Kidney tubule cell (primary cell): ENCODE results near the gene IFNL1.
"Not testable (repeated sequence)": the region's sequence is repeated elsewhere in the genome, so short reads cannot be mapped to it uniquely, and the experiment has no call there.

ENCODE experiments used
- DNase-seq: peaks from one replicate; pipeline ENCODE4 v3.0.0-alpha.2; 2018; ENCODE audit warnings: low spot score

Gene IFNL1

DNA sequence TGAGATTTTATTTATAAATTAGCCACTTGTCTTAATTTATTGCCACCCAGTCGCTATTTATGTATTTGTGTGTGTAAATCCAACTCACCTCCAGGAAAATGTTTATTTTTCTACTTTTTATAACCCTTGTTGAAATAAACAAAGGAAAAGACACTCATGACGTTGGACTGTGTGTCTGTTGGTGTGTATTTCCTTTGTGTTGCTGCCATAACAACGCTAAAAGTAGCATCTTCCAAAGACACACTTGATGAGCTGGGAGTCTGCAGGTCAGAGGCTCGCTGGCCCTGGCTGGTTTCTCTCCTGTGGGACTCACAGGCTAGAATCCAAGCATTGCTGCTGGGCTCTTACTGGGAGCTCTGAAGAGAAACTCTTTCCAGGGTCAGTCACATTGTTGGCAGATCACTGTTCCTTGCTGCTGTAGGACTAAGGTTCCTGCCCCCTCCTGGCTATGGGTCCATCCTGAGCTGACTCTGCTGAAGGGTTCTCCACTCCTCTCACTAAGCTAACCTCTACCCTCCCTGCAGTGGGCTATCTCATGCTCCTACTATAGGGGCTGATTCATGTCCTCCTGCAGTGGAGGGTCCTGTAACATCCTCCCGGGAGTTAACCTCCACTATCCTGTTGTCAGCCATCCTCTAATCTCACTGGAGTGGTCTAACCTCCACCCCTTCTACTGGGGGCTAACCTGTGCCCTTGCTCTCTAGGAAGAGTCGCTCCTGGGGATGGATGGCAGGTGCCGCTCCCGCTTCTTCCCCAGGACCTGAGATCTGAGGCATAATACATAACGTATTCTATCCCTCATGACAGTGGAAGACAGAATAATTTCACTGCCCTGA lies 26.0 kb upstream of the IFNL1 start:
- no peak for DNase-seq

GRCh38 chr19:39273859-39274258 lies 22.3 kb upstream of the IFNL1 start:
- DNase-seq, result not testable (repeated sequence)

GRCh38 chr19:39275578-39275977 lies 20.6 kb upstream of the IFNL1 start:
- DNase-seq, result no peak

- DNase-seq, result no peak
These were observed 19.5 kb upstream of the IFNL1 start for GRCh38 chr19:39276740-39277139.

DNA sequence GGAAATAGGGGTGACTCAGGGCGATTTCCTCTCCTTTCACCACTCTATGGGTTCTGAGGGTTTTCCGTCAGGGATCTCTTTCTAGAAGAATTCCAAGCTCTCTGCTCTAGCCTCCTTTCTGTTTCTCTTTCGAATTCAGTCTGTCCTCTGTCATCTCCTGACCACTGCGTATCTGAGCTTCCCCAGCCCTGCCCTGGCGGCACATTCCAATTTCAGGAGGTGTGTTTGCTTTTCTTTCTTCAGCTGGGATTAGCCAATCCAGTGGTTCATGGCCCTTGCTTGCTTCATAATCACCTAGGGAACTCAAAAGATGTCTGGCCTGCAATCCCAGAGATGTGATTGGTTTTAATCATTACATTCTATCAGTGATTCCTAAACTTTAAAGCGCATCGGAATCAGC lies 18.6 kb upstream of the IFNL1 start:
- DNase-seq, result no peak

DNA sequence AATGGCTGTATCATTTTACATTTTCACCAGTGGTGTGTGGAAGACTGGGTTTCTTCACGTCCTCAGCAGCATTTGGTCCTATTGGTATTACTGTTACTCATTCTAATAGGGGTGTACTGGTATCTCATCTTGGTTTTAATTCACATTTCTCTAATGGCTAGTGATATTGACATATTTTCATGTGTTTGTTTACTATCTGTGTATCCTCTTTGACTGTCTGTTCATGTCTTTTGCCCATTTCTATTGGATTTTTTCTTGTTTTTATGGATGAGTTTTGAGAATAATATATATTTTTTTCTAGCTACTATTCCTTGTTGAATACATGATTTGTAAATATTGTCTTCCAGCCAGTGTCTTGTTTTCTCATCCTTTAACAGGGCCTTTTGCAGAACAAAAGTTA lies 14.2 kb upstream of the IFNL1 start:
- no peak for DNase-seq

GRCh38 chr19:39284032-39284431 lies 12.2 kb upstream of the IFNL1 start:
- DNase-seq, result no peak

DNA sequence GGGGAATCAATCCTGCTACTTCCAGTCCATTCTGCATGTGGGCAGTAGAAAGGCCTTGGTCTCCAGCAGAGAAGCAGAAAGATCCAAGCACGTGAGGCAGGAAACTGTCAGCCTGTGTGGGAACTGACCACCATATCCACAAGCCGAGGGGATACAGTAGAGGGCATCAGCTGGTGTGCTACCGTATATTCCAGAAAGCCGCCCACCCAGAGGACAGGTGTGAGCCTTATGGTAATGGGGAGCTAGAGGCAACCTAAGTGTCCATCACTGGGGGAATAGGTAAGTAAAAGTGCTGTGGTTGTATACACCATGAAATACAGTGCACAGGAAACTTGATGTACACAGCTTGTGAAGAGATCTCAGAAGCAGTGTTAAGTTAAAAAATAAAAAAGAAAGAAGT lies 2.8 kb upstream of the IFNL1 start:
- no peak for DNase-seq

DNA sequence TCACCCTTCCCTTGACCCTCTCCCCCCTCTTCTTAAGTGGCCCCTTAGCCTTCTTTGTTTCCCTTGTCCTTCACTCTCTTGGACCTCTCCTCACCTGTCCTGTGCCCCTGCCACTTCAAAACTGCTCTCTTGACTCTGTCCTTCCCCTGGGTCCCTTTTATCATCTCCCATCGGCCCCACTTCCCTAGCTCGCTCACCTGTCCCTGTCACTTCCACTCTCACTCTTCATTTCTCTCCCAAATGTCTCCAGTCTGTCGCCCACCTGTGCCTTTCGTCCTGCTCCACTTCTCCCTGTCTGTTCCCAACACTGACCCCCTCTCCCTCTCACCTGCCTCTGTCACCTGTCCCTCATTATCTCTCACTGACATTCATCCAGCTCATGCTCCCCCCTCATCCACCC lies 699 bp downstream of the IFNL1 start:
- DNase-seq, result no peak

GRCh38 chr19:39297931-39298634 lies 1.9 kb downstream of the IFNL1 start:
- DNase-seq, result no peak

DNA sequence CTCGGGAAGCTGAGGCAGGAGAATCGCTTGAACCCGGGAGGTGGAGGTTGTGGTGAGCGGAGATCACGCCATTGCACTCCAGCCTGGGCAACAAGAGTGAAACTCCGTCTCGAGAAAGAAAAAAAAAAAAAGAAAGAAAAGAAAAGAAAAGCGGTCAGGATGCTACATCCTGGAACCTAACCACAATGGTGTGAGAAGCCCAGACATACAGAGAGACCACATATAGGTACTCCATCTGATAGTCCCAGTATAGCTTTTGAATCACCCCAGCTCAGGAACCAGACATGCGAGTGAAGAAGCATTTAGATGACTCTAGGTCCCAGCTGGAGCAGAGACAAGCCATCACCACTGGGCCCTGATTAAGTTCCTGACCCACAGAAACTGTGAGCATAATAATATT lies 3.2 kb downstream of the IFNL1 start:
- DNase-seq, result no peak

DNA sequence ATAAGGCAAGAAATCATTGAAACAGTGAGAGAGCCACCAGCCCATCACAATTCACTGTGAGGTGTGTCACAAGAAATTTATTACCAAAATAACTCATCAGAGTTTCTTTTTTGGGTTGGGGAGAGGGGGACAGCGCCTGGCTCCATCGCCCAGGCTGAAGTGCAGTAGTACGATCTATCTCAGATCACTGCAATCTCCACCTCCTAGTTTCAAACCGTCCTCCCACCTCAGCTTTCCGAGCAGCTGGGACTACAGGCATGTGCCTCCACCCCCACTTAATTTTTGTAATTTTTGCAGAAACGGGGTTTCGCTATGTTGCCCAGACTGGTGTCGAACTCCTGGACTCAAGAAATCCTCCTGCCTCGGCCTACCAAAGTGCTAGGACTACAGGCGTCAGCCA lies 3.6 kb downstream of the IFNL1 start:
- DNase-seq, result no peak

- no peak for DNase-seq
These were observed 4.8 kb downstream of the IFNL1 start for GRCh38 chr19:39301021-39301420.

DNA sequence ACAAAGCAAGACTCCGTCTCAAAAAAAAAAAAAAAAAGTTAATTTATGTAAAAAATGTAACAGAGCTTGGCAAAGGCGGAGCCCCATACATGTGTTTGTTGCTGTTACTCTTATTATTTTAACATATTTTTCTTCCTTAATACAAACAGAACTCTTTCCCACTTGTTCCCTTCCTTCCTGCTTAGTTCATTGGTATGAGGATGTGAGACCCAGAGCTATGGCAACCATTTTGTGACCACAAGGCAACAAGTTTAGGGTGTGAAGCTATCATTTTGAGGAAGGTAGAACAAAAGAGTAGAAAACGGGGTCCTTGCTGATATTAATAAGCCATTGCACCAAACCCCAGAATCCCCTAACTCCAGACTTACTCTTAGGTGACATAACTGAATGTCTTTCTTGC lies 5.4 kb downstream of the IFNL1 start:
- no peak for DNase-seq

DNA sequence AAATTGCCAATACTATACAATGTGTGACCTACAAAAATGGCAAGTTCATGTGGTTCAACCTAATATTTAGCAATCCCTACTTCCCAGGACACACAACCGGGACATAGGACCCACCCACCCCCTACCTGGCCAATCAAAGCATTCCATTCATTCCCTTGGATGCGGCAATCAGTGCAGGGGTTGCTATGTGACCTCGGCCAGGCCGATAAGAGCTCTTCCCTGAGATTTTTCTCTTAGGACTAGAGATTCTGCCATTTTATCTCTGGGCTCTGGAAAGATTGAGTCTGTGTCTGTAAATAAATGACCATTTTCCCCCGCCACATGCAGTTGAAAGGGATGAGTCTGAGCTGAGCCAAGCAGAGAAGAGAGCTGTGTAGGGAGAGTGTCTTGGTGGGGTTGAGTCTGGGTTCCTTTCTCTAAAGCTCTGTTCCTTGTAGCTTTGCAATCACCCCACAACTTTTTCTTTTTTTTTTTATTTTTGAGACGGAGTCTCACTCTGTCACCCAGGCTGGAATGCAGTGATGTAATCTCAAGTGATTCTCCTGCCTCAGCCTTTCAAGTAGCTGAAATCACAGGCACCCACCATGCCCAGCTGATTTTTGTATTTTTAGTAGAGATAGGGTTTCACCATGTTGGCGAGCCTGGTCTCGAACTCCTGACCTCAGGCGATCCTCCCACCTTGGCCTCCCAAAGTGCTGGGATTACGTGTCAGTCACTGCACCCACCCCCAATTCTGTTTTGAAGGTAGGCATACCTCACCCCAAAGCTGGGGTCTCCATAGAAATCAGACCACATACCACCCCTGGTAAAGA lies 7.4 kb downstream of the IFNL1 start:
- DNase-seq, result no peak

GRCh38 chr19:39304185-39304513 lies 7.9 kb downstream of the IFNL1 start:
- DNase-seq, result no peak

DNA sequence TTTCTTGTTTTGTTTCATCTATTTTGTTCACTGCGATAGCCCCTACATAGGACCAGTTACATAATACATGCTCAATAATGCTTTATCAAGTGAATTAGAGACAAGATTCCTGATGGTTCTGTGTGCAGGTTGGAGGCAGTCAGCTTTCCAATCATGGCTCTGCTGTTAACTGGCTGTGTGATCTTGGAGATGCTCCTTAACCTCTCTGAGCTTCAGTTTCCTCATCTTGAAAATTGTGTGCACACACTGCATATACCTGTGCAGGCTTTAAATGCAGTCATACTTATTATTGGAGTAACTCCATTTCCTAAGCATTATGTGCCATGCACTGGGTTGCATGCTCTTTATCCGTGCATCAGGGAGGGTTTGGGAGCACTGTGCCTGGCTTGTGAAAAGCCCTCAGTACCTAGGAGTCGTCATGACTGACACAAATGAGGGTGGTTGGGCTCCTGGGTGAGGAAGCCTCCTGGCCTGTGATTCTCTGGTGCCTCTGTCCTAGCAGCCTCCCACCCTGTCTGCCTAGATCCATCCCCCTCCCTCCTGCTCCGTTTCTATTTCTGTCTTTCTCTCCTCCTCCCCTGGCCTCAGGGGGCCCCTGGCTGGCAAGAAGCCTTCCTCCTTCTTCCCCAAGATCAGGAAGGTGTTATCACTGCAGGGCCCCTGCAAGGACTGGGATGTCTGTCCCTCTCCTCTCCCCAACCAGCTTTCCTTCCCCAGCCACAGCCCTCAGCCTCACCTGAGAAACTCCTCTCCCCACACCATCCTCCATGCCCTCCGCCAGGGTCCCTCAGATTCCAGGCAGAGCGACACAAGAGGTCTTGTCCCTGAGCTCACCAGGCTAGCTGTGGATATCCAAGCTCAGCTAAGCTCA lies 8.7 kb downstream of the IFNL1 start:
- no peak for DNase-seq

DNA sequence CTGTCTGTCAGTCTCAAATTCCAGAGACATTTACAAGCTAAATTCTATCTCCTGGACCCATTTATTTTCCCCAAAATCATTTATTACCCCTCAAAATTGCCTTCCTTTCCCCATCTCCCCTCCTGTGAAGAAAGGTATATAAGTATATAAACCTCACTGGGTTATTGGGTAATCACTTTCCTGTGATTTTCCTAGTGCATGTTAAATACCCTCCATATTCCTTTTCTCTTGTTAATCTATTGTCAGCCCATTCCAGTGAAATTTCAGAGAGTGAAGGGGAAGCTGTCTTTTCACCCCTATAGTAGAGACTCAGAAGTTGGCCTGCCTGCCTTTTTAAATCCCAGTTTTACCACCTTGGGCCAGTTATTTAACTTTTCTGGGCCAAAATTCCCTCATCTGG lies 9.9 kb downstream of the IFNL1 start:
- no peak for DNase-seq

DNA sequence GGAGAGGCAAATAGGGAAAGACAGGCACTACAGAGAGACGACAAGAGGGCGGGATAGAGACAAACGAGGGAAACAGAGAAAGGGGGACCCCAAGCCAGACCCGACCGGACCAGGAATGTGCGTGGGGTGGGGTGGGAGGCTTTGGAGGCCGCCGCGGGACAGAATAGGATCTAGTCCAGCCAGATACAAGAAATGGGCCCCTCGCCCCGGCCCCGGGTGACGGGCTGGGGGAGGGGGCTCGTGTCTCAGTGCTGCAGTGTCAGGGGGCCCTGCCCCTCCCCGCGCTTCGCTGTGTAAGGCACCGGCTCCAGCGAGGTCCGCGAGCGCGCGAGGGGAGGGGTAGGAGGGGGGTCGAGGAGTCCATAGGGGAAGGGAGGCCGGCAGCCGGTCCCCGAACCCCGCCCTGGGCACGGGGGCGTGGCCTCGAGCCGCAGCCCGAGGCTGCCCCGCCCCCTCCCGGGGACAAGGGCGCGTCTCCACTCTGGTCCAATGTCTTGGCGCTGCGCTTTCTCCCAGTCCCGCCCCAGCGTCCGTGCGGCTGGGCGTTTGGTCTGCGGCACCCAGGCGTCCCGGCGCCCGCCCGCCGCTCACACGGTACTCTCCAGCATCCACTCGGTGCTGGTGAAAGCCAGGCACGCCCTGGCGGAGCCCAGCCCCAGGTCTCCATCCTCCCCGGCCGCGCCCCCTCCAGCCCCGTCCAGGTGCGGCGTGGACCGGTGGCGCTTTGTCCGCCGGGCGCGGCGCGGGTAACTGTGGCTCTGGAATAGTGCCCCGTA lies 11.0 kb downstream of the IFNL1 start:
- no peak for DNase-seq

DNA sequence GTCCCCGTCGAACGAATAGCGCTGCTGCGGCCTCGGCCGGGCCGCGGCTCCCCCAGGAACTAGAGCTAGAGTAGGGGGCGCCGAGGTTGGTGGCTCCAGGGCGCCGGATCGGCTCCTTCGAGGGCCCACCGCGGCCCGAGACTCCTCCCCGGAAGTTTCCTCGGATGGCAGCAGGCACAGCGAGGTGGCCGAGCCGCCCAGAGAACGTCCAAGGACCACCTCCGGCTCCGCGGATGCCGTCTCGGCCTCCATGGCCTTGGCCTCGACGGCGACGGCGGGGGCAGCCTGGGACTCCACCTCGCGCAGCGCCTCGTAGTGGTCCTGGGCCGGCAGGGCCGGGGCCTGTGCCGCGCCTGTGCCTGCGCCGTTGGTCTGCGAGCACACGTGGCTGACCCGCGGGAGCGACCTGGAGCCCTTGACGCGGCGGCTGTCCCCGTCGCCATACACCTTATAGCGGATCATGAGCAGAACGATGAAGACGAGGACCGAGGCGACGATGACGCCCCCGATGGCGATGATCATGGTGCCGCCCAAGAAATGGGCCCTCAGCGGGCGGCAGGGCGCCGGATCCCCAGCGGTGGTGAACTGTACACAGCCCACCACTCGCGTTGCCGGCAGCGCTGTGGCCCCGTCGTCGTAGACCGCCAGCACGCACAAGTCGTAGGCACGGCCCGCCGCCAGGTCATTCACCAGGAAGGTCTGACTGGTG lies 11.8 kb downstream of the IFNL1 start:
- no peak for DNase-seq
